Effector CD8-positive, alpha-beta T cell (primary cell): ENCODE measurements around the gene INPP5A.
"Not testable (repeated sequence)": the region's sequence is repeated elsewhere in the genome, so short reads cannot be mapped to it uniquely, and the experiment has no call there.

Experiments
- DNase-seq: peaks from one replicate; lab custom pipeline; 2025; lab: John Stamatoyannopoulos, UW

The INPP5A gene

DNA sequence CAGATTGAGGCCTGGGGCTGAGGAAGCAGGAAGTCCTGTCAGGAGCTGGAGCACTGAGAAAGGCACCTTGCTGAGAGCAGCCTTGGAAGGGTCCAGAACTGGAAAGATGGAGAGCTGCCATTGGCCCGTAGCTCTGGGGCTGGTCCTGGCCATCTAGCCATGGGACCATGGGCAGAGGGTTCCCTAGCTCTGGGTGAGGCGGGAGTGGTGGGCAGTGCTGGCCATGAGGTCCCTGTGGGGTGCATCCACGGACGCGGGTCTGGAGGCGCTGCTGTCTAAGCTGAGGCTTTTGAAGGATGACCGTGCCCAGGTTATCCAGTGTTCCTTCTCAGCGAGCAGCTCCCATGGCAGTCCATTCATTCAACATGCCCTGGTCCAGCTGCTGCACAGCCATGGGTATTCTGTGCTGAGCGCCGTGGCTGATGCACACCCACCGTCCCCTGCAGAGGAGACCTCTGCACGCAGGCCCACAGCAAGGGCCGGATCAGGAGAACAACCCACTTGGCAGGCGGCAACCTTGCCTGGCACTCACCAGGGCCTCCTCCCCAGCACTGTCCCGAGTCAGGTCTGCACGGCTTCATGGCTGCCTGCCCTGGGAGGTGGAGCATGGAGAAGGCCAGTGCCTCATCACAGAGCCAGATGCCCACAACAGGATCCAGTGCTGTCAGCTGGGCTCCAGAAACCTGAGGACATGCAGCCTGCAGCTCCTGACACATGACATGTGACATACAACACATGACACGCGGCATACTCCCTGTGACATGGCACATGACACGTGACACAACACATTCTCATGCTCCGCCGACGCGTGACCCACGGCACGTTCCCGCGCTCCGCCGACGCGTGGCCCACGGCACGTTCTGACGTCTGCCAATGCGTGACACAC lies 121.9 kb downstream of the INPP5A start:
- no peak for DNase-seq

DNA sequence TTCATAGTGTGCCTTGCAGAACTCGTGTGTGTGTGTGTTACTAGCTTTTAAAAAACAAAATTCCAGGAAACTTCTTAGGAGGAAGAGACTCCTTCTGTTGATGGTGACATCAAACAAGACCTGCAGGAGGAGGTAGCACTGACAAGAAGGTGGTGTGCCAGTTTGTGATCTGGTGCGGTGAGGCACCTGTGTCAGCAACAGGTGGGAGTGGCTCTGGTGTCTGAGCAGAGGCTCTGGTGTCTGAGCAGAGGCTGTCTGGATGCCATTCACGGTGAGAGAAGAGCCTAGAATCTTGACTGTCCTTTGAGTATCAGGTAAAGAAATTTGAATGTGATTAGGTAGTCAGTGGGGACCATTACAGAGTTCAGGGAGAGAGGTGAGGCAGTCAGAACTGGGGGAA lies 122.8 kb downstream of the INPP5A start:
- DNase-seq = no peak

DNA sequence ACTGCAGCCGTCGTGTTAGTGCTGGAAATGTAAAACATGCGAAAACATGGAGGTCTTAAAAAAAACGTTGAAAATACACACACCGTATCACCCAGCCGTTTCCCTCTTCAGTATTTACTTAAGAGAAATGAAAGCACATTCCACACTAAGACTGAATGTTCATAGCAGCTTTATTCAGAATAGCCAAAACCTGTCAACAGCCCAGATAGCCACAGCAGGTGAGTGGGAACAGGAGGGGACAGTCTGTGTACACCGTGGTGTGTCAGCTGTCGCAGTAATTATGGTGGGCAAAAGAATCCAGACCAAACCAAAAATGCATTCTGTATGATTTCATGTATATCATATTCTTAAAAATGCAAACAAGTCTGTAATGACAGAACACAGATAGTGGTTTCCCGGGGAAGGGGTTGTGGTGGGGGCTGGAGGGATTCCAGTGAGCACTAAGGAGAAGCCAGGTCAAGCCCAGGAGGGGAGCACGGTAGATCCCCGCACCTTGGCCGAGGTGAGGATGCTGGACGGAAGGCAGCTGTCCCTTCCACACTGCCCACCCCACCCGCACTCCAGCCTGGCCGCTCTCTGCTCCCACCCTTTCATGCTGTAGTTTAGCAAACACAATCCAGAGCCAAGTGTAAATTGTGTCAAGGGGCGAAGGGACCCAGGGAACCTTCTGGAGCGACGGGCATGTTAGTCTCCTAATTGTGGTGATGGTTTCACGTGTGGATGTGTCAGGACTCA lies 124.8 kb downstream of the INPP5A start:
- no peak for DNase-seq

DNA sequence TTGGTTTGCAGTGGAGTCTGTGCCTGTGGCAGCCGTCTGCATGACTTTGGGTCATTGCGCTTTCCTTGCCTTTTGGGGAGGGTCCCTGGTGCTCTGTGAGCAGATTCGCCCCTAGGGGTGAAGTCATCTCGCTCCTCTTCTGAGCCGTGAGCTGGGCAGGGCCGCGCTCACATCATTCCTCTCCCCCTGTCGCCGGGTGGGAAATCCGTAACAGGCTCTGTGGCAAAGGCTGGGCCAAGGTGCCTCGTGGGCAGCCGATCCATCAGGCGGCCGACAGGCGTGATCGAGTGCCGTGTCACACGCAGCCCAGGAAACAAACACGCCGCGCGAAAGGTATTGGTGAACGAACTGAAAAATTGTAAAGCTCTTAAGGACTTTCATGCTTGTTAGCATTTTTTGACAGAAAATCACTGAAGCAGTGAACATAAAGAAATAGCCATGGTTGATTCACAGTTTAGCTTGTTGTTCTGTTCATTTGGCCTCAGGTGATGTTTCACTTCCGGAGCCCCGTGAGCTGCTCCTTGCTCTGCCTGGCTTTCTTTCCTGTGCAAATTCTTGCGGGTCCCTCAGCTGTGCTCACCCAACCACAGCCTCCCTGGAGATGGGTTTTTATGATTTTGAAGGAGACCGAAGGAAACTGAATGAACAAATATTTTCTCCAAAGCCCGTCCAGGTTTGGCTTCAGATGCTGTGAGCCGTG lies 126.2 kb downstream of the INPP5A start:
- no peak for DNase-seq

DNA sequence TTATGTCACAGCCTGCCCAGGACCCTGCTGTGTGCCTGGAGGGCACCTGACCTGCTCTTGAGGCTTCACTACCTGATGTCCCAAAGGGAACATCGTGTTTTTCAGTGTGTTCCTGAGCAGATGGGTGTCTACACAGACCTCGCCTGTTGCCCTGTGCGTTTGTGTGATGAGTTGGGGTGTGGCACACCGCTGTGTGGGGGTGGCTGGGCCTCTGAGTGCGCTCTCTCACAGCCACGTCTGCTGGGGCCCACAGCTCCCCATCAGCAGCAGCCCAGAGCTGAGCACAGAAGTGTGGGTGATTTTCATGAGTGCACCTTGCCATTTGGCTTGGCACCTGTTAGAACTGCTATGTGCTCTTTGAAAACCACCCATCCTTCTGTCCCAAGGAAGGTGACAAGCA lies 126.8 kb downstream of the INPP5A start:
- no peak for DNase-seq

GRCh38 chr10:132664883-132665282 lies 127.3 kb downstream of the INPP5A start:
- DNase-seq = no peak

DNA sequence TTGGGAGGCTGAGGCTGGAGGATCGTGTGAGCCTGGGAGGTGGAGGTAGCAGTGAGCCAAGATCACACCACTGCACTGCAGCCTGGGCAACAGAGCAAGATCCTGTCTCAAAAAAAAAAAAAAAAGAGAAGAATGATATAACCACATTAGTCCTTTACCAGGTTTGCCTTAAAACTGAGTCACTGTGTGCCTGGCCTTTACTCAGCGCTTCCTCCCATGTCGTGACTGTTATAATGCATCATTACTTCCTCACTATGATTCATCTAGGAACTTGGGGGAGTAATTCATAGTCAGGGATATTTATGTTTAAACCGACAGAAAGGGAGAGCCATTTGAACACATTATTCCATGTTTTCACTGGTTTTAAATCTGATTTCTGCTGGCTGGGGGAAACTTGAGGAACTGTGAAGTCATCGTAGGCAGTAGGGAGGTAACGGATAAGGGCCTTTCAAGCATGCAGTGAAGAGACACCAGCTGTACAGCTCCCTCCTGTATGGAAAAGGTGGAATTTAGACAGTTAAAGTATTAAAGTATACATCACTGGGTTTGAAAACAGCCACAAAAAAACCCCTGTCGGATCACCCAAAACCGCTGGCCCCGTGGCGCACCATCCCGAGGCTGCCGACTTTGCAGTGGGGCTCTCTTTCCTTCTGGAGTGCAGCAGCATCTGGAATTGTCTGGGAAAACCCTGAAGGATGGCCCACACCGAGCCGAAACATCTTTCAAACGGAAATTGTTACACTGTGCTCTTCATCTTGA lies 128.5 kb downstream of the INPP5A start:
- DNase-seq = no peak

DNA sequence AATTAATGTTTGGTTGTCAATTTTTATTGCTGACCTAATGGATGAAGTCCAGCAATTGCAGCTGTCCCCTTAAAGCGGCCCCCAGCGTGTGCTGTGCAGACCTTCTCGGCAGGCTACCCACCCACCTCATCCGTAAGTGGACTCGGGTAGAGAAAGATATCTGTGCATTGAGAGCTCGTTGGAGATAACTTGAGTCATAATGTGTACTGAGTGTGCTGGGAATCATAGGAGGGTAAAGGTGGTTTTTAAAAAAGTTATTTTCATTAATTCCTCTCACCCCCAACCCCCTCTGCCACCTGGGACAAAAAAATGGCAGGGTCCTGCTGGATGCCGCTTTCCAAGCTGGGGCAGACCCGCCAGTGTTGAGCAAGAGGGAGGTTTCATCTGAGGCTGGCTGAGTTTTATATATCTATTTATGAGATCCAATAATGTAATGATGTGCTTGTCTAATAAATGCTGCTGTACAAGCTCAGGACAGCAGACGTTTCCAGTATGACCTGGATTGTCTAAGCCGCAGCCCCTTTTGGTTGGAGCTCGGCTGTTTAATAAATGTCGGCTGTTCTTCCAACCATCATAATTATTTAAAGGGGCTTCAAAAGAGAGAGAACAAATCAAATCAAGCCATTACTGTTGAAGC lies 129.2 kb downstream of the INPP5A start:
- DNase-seq = no peak

DNA sequence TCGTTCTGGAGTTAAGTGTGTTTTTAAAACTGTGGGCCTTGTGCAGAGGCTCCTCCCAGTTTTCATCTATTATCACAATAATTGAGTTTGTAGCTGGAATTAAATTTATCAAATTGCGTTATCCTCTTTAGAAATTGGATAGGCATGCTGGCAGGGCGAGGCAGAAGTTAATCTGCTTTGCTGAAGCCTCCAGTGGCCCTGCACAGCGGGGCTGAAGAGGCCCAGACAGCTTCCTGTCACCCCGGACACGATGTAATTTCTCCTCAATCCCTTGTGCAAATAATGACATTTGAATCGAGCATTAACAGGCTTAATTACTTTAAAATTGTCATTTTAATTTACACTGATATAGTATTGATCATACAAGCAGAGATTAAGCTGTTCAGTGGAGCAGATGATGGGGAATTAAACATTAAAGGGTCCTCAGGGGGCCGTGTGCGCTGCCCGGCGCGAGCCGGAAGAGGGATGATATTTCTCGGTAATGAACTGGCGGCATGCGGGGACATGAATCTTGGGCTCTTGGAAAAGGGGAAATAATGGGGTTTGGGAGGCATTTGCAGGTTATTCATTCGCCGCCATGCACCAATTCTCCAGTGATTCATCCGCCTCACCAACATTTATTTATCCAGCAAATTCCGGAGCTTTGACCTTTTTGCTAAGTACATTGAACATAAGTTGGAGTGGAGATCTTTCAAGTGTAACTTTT lies 129.9 kb downstream of the INPP5A start:
- no peak for DNase-seq

DNA sequence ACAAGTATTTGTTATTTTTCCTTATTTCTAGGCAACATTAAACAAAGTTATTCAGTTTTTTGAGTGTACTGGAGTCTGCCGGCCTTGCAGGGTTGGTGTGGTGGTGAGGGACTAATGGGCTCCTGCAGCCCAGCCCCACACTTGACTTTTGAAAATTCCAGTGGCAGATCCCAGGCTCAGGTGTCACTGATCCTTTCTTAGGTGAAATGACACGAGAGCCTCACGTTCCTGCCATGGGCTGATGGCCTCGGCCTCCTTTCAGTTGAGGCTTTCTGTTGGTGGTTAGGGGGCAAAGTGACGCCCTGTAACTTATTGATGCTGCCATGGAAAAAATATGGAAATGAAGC lies 130.4 kb downstream of the INPP5A start:
- no peak for DNase-seq

- no peak for DNase-seq
Measured at GRCh38 chr10:132669208-132669861, 131.7 kb downstream of the INPP5A start.

GRCh38 chr10:132670546-132671227 lies 133.1 kb downstream of the INPP5A start:
- DNase-seq = no peak

DNA sequence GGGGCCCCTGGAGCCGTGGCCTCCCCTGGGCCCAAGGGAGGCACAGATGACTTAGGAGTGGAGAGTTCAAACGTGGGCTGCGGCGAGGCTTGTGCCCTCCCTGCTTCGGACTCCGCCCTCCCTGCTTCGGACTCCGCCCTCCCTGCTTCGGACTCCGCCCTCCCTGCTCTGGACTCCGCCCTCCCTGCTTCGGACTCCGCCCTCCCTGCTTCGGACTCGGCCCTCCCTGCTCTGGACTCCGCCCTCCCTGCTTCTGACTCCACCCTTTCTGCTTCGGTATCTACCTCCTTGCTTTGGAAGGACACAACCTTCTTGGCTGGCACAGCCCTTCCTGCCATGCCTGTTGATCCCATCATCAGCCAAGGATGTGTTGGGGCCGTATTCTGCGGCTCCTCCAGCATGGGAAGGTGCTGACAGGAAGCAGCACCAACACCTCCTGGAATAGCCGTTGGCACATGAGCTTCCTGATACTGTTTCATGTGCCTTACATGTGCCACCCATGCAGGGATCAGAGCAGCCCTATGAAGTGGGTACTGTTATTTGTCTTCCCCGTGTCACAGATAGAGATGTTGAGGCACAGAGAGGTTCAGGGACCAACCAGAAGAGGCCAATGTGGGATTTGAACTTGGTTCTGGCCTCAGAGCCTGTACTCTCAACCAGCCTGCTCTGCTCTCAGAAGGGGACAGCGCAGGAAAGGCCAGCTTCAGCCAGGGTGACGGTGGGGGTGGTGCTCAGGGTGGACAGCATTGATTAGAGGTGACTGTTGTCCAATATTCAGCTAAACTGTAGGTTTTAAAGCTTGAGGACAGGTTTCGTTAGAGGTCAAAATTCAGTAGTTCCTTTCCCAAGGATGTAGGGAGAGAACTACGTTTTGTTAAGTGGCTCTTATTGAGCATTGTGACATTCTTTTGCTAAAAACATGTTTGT lies 133.9 kb downstream of the INPP5A start:
- no peak for DNase-seq

DNA sequence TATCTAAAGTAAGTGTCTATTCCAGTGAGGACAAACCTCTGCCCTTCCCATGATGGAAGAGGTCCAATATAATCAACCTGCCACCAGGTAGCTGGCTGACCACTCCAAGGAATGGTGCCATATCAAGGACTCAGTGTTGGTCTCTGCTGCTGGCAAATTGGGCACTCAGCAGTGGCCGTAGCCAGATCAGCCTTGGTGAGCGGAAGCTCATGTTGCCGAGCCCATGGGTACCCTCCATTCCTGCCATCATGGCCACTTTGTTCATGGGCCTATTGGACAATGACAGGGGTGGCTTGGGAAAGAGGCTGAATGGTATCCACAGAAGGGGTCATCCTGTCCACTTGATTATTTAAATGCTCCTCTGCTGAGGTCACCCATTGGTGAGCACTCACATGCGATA lies 136.2 kb downstream of the INPP5A start:
- DNase-seq = not testable (repeated sequence)

DNA sequence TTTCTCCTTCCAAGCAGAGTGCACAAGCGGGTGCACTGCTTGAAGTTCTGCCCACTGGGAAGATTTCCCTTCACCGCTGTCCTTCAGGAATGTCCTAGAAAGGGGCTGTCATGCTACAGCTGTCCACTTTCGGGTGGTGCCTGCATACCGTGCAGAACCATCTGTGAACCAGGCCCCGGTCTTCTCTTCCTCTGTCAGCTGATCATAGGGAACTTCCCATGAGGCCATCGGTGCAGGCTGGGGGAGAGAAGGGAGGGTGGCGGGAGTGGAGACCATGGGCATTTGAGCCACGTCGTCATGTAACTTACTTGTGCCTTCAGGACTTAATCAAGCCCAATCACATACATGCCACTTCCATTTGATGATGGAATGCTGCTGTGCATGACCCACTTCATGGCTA lies 136.7 kb downstream of the INPP5A start:
- DNase-seq = no peak

GRCh38 chr10:132675031-132675740 lies 137.6 kb downstream of the INPP5A start:
- DNase-seq = no peak

DNA sequence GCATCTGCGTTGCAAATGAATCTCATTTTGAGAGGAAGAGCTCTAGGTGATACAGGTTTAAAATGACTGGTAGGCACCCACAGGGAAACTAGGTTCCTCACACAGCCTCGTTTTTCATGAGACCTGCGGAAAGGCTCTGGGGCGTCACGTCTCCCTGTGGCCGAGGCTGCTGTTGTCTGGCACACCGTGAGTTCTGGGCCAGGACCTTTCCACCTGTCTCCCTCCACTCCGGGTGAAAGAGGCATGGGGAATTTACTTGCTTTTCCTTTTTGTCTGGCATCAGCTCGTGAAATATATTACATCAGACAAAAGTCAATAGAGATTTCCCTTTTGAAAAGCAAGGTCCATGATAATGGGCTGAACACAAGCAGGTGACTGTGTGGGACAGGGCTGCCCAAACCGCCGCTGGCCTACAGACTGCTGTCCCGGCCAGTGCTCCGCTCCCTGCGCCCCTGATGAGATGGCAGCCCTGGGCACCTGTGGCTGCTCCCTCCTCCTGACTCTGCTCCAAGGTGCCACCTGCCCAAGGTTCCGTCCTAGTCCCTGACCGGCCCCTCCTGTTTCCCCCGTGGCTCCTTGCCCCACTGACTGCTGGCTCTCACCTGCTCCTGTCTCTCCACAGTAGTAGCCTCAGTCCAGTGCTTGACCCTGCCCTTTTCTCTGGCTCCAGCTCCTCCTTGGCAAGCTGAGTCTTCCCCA lies 138.8 kb downstream of the INPP5A start:
- no peak for DNase-seq
